ENCODE data around the gene LPXN.
A peak's percentile ranks its signal among the peaks of the same experiment; 100 is the strongest.

LPXN gene

GRCh38 chr11:58575377-58576020, at the start of gene LPXN:
LPXN (minus strand) TSS chr11:58575856; CDS start chr11:58575772, 84 bp downstream.
- peak; percentile 41 for DNase-seq

DNA sequence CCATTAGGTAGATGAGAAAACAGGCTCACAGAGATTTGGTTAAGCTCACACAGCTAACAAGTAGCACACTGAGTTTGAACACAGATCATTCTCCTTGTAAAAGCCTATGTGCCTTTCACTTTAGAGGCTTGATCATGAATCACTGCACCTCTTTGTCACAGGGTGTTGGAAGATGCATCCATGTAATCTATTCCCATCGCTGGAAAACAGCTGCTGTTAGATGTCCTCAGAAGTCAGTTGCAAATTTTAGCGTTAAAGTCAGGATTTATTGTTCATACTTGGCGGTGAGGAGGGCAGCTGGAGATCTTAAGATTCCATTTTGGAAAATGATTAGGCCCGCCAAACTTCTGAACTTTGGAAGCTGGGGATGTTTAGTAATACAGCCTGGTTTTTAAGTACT, 49.4 kb upstream of the LPXN start:
- DNase-seq, result no peak

DNA sequence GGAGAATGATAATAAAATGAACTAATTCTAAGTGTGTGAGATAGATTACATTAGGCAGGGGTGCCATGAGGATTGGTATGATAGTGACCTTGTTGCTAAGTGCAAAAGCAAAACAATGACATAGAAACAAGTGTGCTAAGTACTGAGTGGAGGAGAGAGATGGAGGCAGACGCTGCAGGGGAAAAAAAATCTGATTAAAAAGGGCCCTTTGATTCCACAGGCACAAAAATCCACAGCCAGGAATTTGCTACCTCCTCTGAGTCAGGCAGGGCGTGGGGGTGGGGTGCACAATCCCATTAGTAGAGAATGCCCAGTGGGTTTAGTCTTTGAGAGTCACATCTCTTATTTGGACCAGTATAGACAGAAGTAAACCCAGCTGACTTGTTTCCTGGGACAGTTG, 46.7 kb upstream of the LPXN start, which contains the start of gene CNTF:
Gene CNTF (plus strand): TSS at position 322 of the 400 bp plus-strand sequence. CDS start 88 bp downstream, outside the sequence.
- peak; percentile 21 for DNase-seq

DNA sequence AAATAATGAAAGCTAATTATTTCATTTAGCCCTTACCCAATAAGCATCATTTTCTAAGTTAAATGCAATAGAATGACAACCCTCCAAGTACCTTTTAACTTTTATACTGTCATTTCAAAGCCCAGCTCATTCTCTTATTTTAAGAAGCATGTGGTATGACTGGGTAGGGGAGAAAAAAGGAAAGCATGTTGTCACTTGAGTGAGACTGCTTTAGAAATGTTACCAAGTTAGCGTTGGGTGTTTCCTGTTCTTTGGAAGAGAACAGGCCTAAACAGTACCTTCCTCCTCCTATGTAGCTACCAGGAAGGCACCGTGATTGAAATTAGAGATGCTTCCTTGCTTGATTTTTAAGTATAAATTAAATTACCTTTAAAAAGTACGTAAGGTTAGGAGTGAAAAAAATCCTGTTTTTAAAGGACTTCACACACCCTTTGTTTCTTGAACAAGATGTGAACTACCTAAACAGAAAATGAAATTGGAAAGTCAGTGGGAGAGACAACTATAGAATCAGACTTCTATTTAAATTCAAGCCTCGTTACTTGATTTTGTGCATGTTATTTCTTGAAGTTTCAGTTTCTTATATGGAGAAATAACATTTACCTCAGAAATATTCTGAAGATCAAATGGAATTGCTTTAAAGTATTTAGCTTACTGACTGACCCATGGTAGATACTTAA, 46.1 kb upstream of the LPXN start:
- DNase-seq, result no peak

- no peak for DNase-seq
Measured at GRCh38 chr11:58617976-58618557, 42.4 kb upstream of the LPXN start.

DNA sequence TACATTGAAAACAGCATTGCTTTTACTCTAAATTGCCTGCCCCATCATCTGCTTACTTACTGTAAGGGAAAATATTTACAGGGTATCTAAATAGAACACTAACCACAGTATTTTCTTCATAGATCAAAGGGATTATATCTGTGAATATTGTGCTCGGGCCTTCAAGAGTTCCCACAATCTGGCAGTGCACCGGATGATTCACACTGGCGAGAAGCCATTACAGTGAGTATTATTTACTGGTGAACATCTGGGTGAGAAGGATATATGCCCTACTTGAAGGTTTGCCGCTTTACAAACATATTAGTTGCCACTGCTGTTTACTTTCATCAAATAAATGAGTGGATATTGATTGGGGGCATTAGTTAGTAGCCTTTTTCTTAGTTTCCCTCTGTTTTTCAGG, 40.9 kb upstream of the LPXN start:
- peak; percentile 83 for DNase-seq

DNA sequence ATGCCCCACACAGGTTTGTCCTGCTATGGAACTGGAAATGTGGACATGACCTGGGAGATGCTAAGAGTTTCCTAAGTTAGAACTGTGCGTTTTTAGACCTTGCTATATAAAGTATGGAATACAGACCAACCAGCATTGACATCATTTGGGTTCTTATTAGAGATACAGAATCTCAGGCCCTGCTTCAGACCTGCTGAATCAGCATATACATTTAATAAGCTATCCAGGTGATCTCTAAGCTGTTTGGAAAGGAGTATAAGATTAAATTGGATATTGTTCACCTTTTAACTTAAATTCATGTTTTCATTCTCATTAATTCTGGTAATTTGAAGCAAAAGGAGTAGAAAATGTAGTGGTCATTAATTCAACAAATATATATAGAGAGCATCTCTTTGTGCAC, 39.9 kb upstream of the LPXN start:
- DNase-seq, result no peak

DNA sequence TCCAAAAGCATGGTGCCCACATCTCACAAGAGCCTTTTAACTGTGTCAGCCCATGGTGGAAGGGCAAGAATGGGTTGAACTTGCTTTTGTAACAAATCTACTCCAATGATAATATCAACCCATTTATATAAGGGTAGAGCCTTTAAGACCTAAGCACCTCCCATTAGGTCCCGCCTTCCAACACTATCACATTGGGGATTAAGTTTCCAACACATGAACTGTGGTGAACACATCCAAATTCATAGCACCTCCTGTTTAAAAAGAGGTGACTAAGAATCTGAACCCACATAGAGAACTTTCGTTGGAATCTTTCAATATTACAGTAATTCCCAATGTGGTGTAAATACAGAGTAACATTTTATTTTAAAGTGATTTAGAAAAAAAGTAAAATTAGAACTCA, 37.6 kb upstream of the LPXN start:
- no peak for DNase-seq

- no peak for DNase-seq
Measured at GRCh38 chr11:58609723-58610122, 34.1 kb upstream of the LPXN start.

GRCh38 chr11:58608331-58608730, 32.7 kb upstream of the LPXN start:
- no peak for DNase-seq

- no peak for DNase-seq
Measured at GRCh38 chr11:58606930-58607714, 31.5 kb upstream of the LPXN start.

DNA sequence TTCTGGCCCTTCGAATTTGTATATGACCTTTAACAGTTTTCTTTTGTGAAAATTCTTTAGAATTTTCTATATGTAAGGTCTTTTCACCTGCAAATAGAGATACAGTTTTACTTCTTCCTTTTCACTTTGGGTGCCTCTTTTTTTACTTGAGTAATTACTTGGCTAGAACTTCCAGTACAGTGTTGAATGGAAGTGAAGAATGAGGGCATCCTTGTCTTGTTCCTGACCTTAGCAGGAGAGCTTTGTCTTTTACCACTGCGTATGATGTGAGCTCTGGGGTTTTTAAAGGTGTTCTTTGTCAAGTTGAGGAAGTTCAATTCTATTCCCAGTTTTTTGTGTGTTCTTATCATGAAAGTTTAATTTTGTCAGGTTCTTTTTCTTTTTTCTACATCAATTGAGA, 24.9 kb upstream of the LPXN start:
- DNase-seq, result no peak

GRCh38 chr11:58597486-58598144, 22.0 kb upstream of the LPXN start:
- DNase-seq, result no peak

- peak; percentile 25 for DNase-seq
Measured at GRCh38 chr11:58596621-58597020, 21.0 kb upstream of the LPXN start.

DNA sequence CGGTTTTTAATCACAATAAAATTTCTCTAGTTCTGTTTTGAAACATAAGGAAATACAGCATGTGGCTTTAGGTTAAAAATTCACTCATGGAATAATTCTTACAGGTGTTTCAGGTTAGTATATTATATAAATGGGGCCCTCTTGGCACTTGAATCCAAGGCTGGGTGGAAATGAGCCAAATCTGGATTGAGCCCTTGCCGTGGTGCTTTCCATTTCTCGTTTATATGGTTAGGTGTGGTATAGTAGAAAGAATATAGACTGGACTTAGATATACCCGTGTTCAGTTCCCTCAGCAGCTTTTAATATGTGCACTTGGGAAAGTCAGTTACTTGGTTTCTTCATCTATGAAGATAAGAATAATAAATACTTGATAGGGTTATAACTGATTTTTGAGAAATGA, 19.2 kb upstream of the LPXN start:
- no peak for DNase-seq

DNA sequence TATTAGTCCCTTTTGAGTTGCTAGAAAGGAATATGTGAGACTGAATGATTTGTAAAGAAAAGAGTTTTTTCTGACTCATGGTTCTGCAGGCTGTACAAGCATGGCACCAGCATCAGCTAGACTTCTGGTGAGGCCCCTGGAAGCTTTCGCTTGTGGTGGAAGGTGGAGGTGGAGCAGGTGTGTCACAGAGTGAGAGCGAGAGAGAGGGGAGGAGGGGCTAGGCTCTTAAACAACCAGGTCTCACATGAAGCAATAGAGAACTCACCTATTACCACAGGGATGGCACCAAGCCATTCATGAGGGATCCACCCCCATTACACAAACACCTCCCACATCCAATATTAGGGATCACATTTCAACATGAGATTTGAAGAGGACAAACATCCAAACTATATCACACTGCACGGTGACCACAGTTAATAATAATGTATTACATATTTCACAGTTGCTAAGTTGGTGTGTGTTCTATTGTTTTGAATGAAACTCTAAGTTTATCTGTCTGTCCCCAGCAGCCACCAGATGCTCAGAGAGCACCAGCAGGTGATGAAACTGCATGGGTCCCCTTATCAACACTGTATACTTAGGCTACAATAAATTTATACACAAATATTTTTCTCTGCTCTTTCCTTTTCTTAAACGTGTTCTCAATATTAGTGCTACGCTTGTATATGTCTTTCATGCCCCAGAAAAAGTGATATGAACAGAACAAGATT, 17.3 kb upstream of the LPXN start:
- no peak for DNase-seq

DNA sequence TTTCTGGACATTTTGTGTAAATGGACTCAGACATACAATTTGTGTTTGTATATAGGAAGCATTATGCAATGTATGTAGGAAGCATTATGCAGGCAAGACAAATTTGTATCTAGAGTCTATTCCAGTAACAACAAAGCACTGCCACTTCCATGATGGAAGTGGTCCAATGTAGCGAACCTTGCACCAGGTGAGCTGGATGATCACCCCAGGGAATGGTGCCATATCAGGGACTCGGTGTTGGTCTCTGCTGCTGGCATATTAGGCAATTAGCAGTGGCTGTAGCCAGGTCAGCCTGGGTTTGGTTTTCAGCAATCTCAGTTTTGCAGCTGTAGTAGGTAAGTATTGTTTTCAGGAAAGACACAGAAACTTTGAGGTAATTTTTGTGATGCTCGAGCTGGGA, 16.0 kb upstream of the LPXN start:
- no peak for DNase-seq

DNA sequence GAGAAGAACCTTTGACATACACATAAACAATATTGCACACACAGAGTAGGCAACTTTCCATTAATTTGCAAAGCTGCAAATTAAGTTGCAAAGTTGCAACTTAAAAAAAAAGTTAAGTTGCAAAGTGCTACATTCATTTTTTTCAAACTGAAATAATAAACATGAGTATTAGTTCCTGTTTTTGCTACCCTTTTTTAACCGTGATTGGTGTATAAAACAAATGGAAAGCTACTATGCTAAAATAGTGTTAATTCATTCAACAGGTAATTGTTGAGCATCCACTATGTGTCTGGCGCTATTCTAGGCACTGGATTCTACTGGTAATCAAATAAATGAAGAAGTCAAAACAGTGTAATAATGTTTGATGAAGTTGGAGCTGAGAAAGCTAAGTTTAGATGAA, 11.3 kb upstream of the LPXN start:
- DNase-seq, result no peak

DNA sequence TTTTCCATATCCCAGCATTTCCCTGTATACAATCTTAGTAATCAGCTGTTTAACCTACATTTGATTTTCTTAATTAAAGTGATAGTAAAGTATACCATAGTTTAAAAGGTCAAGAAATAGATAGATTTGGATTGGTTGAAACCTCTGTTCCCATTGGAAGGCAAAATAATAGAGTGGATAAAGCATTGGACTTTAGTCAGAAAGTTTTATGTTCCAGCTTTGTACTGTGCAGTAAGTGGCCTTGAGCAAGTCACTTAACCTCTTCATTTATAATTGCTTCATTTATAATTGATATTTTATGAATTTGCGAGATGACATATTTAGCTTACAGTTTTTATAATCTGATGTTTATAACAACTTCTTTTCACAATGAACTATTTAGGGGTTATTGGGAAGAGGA, 6.8 kb upstream of the LPXN start:
- DNase-seq, result no peak

GRCh38 chr11:58580311-58580710, 4.7 kb upstream of the LPXN start:
- DNase-seq, result no peak

GRCh38 chr11:58579192-58580129, 3.8 kb upstream of the LPXN start:
- peak; percentile 90 for DNase-seq

Measured in fibroblast of upper back skin (primary cell).